Measurements from ENCODE around the gene C10orf62. TPM values are rescaled to one million over a fixed set of nuclear protein-coding genes. Genes with fewer than 3 reads are reported as not detected.
A peak's percentile ranks its signal among the peaks of the same experiment; 100 is the strongest.

Gene C10orf62
- polyA plus RNA-seq, 6 donors from 2014 or later = not detected

DNA sequence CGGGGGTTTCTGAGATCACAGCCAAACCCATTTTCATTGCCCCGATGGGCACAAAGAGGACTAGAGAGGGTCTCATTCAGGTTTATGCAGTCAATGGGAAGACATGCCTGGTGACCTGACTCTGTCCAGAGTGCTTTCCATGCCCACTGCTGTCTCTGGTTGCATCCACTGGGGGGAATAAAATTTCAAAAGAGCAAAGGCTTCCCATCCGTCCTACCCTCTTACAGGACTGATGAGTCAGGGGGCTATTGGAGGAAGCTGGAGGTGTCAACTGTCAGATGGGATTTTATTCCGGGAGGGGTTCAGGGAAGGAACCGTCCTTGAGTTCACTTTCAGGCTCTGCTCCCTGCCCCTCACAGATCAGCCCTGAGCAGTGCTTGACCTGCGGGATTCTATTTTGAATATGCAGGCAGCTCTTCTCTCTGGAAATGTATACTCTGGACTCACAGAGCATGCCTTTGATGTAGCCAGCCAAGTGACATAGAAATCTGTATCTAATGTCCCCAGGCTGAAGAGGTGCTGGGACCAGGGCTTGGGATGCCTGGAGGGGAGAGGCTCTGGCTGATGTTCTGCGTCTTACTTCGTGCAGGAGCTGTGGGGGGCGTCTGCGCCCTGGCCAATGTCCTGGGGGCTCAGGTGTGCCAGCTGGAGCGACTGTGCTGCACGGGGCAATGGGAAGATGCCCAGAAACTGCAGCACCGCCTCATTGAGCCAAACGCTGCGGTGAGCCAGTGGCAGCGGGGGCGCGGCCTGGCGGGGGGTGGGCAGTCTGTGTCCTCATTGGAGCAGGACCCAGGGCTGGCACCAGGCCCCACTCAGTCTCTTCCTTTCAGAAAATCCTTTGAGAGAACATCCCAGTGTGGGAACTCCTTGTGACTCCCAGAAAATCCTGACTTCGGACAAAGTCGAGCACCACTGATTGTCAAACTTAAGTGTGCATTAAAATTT, 12.0 kb downstream of the C10orf62 start:
- no peak overlapping the region for H3K4me3 Mint-ChIP-seq
- H3K27ac Mint-ChIP-seq = no peak overlapping the region
- no peak for ATAC-seq (ENCODE audit: low read depth in 2 of 2)
- no peaks in the 10 kb centered on the region for H3K4me1 Mint-ChIP-seq
- peaks cover 0 to 6% (median 3%) of the 10 kb centered on the region in 3 donors for H3K27me3 Mint-ChIP-seq
- H3K36me3 Mint-ChIP-seq = no peaks in the 10 kb centered on the region
- no peak for DNase-seq
- H3K9me3 Mint-ChIP-seq = no peaks in the 10 kb centered on the region

DNA sequence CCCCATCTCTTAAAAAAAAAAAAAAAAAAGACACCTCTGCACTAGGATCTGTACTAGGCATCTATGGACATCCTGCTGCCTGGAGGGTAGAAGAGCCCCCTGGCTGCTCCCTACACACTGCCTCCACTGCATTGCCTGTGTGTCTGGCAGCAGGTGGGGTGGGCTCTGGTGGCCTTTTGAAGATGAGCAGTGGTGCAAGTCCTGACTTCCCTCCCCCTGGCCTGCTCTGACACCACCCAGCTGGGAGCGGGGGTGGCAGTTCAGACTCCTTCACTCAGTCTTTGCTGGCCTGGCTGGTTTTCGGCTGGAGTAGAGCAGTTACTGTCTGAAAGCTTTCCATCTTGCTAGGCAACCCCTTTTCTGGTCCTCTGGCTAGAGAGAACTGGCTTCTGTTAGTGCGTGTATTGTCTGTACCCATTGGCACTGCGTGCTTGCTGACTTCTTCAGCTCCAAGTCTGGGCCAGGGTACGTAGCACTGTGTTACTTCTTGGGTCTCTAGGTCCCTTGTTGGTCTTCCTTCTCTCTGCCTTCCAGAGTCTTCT, 17.6 kb downstream of the C10orf62 start:
- Mint-ChIP-seq H3K27ac (peak overlapping the region in 2 of 6 donors; percentile 66 to 82), H3K4me1 (no peaks in the 10 kb centered on the region), H3K36me3 (no peaks in the 10 kb centered on the region)

DNA sequence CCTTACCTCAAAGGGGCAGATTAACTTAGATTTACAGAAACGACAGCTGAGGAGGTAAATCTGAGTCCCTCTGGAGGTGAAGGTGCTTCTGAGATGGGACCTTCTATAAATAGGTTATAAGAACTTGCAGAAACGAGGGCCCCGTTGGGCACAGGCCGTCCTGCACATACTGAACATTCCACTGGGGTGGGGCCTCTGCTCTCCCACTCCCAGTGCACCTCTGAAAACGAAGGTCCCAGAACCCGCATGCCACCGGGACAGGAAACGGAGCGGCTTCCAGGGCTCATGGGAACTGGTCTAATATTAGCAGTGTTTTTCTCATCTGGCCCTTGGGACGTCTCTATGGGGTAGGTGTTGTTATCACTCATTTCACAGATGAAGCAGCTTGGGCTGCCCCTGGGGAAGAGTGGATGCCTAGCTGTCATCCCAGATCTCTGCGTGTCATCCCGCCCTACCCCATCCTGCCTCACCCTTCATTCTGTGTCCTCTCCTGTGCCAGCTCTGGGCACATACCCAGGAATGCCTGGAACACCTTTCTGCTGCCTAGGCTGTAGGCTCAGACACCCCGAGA, 19.6 kb downstream of the C10orf62 start:
- DNase-seq = no peak
- ATAC-seq (ENCODE audit: low read depth in 2 of 2) = no peak
- Mint-ChIP-seq H3K27ac (peak overlapping the region in 1 of 6 donors; percentile 83), H3K27me3 (peaks cover 0 to 6% (median 5%) of the 10 kb centered on the region in 3 donors), H3K4me1 (no peaks in the 10 kb centered on the region), H3K4me3 (no peak overlapping the region), H3K9me3 (no peaks in the 10 kb centered on the region), H3K36me3 (no peaks in the 10 kb centered on the region)

More for the DNA sequence above, 17.6 kb downstream of the C10orf62 start:
- ATAC-seq (ENCODE audit: low read depth in 2 of 2) = no peak
- no peak for DNase-seq
- Mint-ChIP-seq H3K27me3 (peaks cover 0 to 6% (median 5%) of the 10 kb centered on the region in 3 donors), H3K9me3 (no peaks in the 10 kb centered on the region), H3K4me3 (no peak overlapping the region)

DNA sequence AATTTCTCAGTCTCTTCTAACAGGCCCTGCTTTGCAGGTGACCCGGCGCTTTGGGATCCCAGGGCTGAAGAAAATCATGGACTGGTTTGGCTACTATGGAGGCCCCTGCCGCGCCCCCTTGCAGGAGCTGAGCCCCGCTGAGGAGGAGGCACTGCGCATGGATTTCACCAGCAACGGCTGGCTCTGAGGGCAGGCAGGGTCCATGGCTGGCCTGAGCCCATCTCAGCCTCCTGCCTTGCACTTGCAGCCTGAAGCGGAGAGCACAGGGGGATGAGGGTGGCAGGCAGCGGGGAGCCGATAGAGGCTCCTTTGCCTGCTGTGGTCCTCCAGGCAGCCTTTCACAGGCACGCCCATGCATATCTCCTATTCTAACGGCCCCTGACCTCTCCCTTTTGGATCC, 22.0 kb downstream of the C10orf62 start:
- H3K9me3 Mint-ChIP-seq = no peaks in the 10 kb centered on the region
- DNase-seq = no peak

DNA sequence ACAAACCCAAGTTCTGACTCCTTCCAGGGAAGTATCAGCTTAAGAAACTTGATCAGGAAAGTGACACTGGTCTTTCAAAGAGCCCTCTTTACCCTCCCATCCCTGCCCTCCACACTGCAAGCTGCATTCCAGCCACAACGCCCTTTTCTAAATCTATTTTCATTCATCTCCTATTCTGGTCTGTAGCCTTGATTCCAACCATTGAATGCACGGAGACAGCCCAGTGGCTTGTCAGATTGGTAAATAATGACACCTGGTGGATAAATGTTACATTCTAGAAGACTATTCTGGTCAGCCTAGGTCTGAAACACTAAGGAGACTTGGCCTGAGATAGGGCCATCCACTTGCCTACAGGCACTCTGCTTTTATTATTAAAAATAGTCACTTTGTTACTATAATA, 22.9 kb downstream of the C10orf62 start:
- no peaks in the 10 kb centered on the region for H3K27me3 Mint-ChIP-seq
- ATAC-seq (ENCODE audit: low read depth in 2 of 2) (no peak), DNase-seq (no peak)
- H3K4me3 Mint-ChIP-seq = no peak overlapping the region
- no peaks in the 10 kb centered on the region for H3K4me1 Mint-ChIP-seq
- no peak overlapping the region for H3K27ac Mint-ChIP-seq
- no peaks in the 10 kb centered on the region for H3K36me3 Mint-ChIP-seq
- no peaks in the 10 kb centered on the region for H3K9me3 Mint-ChIP-seq

More for the DNA sequence above, 22.0 kb downstream of the C10orf62 start:
- peak overlapping the region in 1 of 6 donors; percentile 18 for H3K27ac Mint-ChIP-seq
- peaks cover 0 to 2% (median 0%) of the 10 kb centered on the region in 3 donors for H3K27me3 Mint-ChIP-seq
- ATAC-seq (ENCODE audit: low read depth in 2 of 2) = no peak
- no peaks in the 10 kb centered on the region for H3K4me1 Mint-ChIP-seq
- no peak overlapping the region for H3K4me3 Mint-ChIP-seq
- no peaks in the 10 kb centered on the region for H3K36me3 Mint-ChIP-seq

DNA sequence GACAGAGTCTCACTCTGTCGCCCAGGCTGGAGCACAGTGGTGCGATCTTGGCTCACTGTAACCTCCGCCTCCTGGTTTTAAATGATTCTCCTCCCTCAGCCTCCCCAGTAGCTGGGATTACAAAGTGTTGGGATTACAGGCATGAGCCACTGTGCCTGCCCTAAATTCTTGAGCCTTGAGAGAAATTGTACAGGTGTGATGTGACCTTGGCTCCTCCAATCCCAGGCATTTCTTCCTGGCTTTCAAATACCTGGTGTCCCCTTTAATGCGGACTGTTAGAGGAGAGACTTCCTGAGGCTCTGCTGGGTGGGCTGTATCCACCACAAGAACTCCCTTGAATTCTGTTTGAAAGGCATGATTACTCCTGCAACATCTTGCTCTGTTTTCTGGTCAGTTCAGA, 28.8 kb downstream of the C10orf62 start:
- Mint-ChIP-seq H3K27ac (no peak overlapping the region), H3K4me3 (no peak overlapping the region), H3K9me3 (no peaks in the 10 kb centered on the region), H3K4me1 (no peaks in the 10 kb centered on the region), H3K36me3 (no peaks in the 10 kb centered on the region), H3K27me3 (no peaks in the 10 kb centered on the region)
- ATAC-seq (ENCODE audit: low read depth in 2 of 2) (no peak), DNase-seq (no peak)

DNA sequence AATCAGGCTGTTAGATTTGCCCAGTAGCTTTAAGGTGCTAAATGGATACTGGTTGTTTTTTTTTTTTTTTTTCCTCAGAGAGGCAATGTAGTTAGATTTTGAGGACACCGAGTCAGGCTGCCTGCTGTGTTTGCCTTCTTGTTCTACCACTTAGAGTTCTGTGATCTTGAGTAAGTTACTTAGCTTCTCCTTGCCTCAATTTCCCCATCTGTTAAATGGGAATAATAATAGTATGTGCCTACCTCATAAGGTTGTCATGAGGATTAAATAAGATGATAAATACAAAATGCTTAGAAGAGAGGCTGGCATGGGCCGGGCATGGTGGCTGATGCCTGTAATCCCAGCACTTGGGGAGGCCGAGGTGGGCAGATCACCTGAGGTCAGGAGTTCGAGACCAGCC, 29.2 kb downstream of the C10orf62 start:
- Mint-ChIP-seq H3K4me1 (no peaks in the 10 kb centered on the region), H3K27me3 (no peaks in the 10 kb centered on the region), H3K36me3 (no peaks in the 10 kb centered on the region), H3K4me3 (no peak overlapping the region), H3K9me3 (no peaks in the 10 kb centered on the region), H3K27ac (no peak overlapping the region)
- ATAC-seq (ENCODE audit: low read depth in 2 of 2) (no peak), DNase-seq (no peak)

DNA sequence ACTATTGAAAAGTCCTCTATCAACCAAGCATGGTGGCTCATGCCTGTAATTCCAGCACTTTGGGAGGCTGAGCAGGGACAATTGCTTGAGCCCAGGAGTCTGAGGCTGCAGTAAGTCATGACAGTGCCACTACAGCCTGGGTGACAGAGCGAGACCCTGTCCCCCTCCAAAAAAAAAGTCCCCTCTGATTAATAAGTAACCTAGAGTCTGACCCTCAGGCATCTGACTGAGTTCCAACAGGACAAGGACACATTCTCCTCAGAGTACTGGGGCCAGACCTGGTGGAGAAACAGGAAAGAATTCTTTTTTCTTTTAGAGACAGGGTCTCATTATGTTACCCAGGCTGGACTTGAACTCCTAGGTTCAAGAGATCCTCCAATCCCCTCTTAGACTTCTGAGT, 33.8 kb downstream of the C10orf62 start:
- no peak for DNase-seq

DNA sequence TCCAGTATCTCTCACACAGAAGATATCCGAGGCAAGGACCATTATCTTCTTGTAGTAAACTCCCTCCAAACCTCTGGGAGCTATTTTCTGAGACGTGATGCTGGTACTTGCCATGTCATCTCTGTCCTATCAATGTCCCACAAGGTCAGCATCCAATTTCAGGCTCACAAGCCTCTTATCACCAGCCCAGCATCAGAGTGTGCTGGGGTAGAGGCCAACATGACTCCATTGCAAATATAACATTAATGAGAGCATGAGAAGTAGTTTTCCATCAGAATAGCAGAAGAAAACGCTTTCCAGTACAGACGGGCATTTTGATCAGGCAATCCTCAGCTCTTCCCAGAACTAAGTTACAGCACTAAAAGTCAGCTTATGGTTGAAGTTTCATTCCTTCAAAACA, 38.2 kb downstream of the C10orf62 start:
- H3K4me3 Mint-ChIP-seq = no peak overlapping the region
- no peak for ATAC-seq (ENCODE audit: low read depth in 2 of 2)
- peaks cover 0 to 5% (median 2%) of the 10 kb centered on the region in 3 donors for H3K4me1 Mint-ChIP-seq
- no peaks in the 10 kb centered on the region for H3K27me3 Mint-ChIP-seq
- H3K9me3 Mint-ChIP-seq = no peaks in the 10 kb centered on the region
- no peak for DNase-seq
- no peak overlapping the region for H3K27ac Mint-ChIP-seq
- no peaks in the 10 kb centered on the region for H3K36me3 Mint-ChIP-seq

More for the DNA sequence above, 33.8 kb downstream of the C10orf62 start:
- no peaks in the 10 kb centered on the region for H3K4me1 Mint-ChIP-seq
- H3K36me3 Mint-ChIP-seq = no peaks in the 10 kb centered on the region
- H3K27me3 Mint-ChIP-seq = no peaks in the 10 kb centered on the region
- ATAC-seq (ENCODE audit: low read depth in 2 of 2) = no peak
- H3K4me3 Mint-ChIP-seq = no peak overlapping the region
- no peak overlapping the region for H3K27ac Mint-ChIP-seq
- no peaks in the 10 kb centered on the region for H3K9me3 Mint-ChIP-seq

DNA sequence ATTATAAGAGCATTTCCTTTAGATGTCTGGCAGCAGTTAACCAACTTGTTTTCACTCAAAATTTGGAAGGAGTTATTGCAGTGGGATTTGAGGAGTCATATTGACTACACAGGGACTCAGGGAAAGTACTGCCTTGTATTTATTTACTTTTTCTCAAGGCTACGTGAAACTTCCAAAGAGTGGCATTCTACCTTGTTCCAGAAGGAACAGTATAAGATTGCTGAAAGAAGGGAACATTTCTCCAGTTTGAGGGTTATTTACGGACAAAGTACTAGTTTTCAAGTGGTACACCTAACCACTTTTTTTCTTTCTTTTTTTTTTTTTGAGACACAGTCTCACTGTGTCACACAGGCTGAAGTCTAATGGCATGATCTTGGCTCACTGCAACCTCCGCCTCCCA, 38.7 kb downstream of the C10orf62 start:
- no peak overlapping the region for H3K27ac Mint-ChIP-seq
- DNase-seq (no peak), ATAC-seq (ENCODE audit: low read depth in 2 of 2) (no peak)
- peaks cover 0 to 3% of the 10 kb centered on the region in 2 donors for H3K36me3 Mint-ChIP-seq
- H3K4me1 Mint-ChIP-seq = peaks cover 3 to 10% (median 4%) of the 10 kb centered on the region in 3 donors
- peaks cover 0 to 3% (median 1%) of the 10 kb centered on the region in 3 donors for H3K27me3 Mint-ChIP-seq
- H3K4me3 Mint-ChIP-seq = no peak overlapping the region
- no peaks in the 10 kb centered on the region for H3K9me3 Mint-ChIP-seq

DNA sequence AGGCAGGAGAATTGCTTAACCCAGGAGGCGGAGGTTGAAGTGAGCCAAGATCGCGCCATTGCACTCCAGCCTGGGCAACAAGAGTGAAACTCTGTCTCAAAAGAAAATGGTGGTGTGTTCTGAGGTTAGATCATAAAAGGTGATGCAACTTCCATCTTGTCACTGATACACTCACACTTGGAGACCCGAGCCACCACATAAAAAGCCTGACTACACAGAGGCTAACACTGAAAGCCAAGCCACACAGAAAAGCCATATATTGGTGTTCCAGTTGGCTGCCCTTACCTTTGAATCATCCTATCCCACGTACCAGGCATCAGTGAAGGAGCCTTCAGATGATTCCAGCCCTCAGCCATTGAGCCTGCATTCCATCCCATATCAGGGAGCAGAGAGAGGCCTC, 39.8 kb downstream of the C10orf62 start:
- no peak overlapping the region for H3K27ac Mint-ChIP-seq
- peaks cover 0 to 5% (median 4%) of the 10 kb centered on the region in 3 donors for H3K27me3 Mint-ChIP-seq
- no peak overlapping the region for H3K4me3 Mint-ChIP-seq
- peaks cover 10 to 12% (median 11%) of the 10 kb centered on the region in 3 donors for H3K4me1 Mint-ChIP-seq
- ATAC-seq (ENCODE audit: low read depth in 2 of 2) (no peak), DNase-seq (no peak)
- H3K9me3 Mint-ChIP-seq = peaks cover 0 to 2% (median 0%) of the 10 kb centered on the region in 7 donors
- H3K36me3 Mint-ChIP-seq = peaks cover 0 to 7% of the 10 kb centered on the region in 2 donors

DNA sequence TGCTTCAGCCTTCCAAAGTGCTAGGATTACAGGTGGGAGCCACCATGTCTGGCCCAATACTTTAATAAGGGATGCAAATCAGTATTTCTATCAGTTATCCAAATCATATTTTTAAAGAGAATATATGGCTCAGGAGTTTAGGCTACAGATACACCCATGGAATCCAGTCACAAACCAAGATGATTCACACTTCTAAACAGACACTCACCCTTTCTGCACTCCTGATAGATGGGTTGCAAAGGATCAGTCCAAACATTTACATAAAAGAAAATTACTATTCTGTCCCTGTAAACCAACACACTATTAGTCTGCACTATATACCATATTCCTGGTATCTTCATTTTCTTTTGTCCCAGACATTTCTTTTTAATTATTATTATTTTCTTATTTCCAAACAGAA, 41.6 kb downstream of the C10orf62 start:
- Mint-ChIP-seq H3K27me3 (peaks cover 0 to 5% (median 4%) of the 10 kb centered on the region in 3 donors), H3K36me3 (peaks cover 0 to 7% of the 10 kb centered on the region in 2 donors), H3K4me3 (peak overlapping the region in 2 of 8 donors; percentile 65 to 92), H3K27ac (no peak overlapping the region), H3K4me1 (peaks cover 10 to 12% (median 11%) of the 10 kb centered on the region in 3 donors), H3K9me3 (peaks cover 0 to 2% (median 0%) of the 10 kb centered on the region in 7 donors)
- DNase-seq (no peak), ATAC-seq (ENCODE audit: low read depth in 2 of 2) (no peak)

DNA sequence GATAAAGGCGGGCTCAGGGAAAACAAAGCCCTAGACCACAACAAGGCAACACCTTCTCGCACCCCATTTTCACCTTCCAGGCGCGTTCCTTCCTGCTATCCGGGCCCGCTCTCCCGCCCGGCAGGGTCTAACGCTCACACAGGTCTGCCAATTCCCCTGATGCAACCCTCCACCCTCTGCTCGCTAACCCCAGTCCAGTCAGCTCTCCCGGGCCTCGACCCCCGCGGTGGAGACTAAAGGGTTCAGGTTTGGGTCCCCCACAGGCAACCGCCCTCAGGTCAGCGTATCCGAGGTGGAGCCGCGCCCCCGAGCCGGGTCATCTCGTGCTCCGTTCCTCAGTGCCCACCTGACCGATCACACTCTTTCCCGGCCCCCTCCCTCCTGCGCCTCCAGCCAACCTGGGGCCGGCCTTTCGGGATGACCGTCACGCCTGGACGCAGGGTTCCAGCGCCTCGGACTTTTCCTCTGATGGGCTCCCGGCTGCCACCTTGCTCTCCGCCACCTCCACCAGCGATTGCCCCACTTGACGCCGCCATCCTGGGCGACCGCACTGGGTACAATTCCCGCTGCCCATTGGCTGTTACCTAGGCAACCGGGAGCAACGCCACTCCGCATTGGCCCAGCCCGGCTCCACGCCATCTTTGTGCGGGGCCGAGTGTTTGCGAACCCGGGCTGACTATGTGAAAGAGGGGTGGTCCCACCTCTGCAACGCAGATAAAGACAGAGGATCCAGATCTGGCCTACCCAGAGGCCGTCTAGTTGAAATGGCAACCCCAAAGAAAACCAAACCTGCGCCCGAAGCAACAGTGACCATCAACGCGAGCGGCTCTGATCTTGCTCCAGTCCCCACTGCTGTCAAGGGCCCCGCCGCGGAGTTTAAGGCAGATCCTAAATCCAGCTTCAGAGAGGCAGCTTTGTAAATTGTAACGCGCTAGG, 43.7 kb downstream of the C10orf62 start, which contains the start of gene MORN4:
MORN4 (minus strand) TSS at position 552 of the 936 bp plus-strand sequence. CDS start 13,847 bp downstream, outside the sequence.
- Mint-ChIP-seq H3K27ac (peak within 1 kb of the TSS; percentile 26 to 97 (median 90)), H3K27me3 (peaks cover 0 to 5% (median 4%) of the 10 kb centered on the region in 3 donors), H3K4me1 (peaks cover 10 to 12% (median 11%) of the 10 kb centered on the region in 3 donors), H3K36me3 (peaks cover 0 to 7% of the 10 kb centered on the region in 2 donors), H3K4me3 (peak within 1 kb of the TSS; percentile 92 to 99 (median 96)), H3K9me3 (peaks cover 0 to 2% (median 0%) of the 10 kb centered on the region in 7 donors)
- ATAC-seq (ENCODE audit: low read depth in 2 of 2) (peak; percentile 100), DNase-seq (peak; percentile 87)
